Limb (tissue), 2 donors: ENCODE measurements around the gene HAPLN3.

Experiments used
- DNase-seq, 2 donors: peaks; one replicate each; pipeline ENCODE4 v3.0.0-alpha.2; 2016; ENCODE audit errors: extremely low spot score in 2 of 2

Gene HAPLN3

DNA sequence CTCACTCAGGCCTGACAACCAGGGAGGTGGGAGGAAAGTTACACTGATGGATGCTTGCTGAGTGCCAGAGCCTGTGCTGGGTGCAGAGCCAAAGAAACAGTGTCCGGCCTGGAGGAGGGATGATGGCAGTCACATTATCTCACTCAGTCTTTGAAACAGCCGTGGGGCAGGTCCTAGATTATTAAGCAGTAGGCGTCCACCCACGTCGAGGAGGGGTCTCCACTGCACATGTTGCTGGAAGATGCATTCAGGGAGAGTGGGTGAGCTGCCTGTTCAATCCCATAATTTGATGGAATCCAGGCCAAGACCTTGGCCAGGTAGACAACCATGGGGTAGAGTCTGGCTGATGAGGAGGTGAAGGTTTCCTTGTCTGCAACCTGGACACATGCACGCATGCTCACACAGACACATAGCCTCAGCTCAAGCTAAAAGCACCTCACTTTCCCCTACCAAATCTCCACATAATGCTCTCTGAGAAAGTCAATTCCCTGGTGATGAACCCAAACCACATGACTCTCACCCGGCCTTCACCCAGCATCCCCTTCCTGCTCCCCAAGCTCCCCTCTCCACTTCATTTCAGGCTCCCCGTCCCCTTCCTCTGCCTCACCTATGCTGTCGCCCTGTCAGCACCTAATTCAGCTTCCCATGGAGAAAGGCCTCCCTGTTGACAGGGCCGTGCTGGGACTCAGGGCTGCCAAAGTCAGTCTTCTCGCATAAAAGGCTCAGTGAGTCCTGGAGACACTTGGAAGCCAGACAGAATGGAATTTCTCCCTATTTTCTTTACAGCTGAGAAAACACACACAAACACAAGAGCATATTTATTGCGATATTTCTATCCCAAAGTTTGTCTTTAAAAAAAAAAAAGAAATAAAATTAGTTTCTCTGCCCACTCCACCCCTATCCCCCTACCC, 62.3 kb downstream of the HAPLN3 start:
- no peak for DNase-seq

DNA sequence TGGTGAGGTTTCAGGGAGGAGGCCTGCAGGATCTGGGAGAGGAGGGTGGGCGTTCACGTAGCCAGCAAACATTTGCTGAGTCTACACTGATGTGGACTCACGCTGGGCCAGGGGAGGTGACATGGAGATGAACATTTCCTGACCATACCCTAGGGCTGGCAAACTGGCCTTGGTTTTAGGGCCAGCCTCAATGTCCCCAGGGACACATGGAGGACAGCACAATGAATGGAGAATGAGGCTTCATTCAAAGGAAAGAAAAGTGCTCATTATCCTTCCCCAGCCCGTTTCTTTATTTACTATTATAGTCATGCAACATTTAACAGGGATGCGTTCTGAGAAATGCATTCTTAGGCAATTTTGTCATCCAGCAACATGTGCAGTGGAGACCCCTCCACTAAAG, 65.3 kb downstream of the HAPLN3 start:
- no peak for DNase-seq

DNA sequence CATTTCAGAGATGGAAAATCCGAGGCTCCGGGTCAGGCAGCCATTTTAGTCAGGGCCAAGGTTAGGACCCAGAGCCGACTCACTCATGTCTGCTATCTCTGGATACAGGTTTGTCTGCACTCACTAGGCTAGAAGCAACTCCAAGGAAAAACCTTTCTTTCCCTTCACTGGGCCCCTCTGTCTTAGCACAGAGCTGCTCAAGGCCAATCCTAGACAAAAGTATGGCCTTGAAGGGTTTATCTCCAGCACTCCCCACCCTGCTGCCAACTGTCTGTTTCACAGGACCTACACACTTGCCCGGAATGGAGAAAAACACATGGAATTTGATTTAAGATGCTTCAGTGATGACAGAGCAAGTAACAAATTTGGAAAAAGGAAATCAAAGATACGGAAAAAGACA, 66.6 kb downstream of the HAPLN3 start:
- DNase-seq, result no peak
